Left lung (tissue), 10 donors: Measurements from ENCODE around the gene DPM2. TPM values are rescaled to one million over a fixed set of nuclear protein-coding genes. Genes with fewer than 3 reads are reported as not detected.

Source experiments
- ATAC-seq: fragments of 200-7000 bp; cut with Tn5 transposase; one replicate; pipeline ENCODE4 v1.9.1; 2020; ENCODE audit warnings: moderate library complexity
- DNase-seq, 4 donors: peaks; one replicate each; pipeline ENCODE4 v3.0.0-alpha.2; 2013 to 2020
- H3K27ac ChIP-seq, 2 donors: fragments of 200-600 bp; sonication (generic) in 1 of 2; one replicate each; pipeline versions ENCODE4 v1.5.0 to v1.8.0; 2020 to 2021
- H3K27me3 ChIP-seq, 2 donors: fragments of 200-600 bp; sonication (generic) in 1 of 2; one replicate each; pipeline versions ENCODE4 v1.5.0 to v1.8.0; 2020 to 2021
- H3K36me3 ChIP-seq, 2 donors: fragments of 200-600 bp; sonication (generic) in 1 of 2; one replicate each; pipeline versions ENCODE4 v1.5.0 to v1.8.0; 2020 to 2021
- H3K4me1 ChIP-seq, 2 donors: fragments of 200-600 bp; one replicate each; pipeline ENCODE4 v1.8.0; 2021
- H3K4me3 ChIP-seq, 2 donors: fragments of 200-600 bp; sonication (generic) in 1 of 2; one replicate each; pipeline versions ENCODE4 v1.5.0 to v1.8.0; 2020 to 2021; ENCODE audit warnings: mild to moderate bottlenecking in 1 of 2
- H3K9me3 ChIP-seq, 2 donors: fragments of 200-600 bp; sonication (generic) in 1 of 2; one replicate each; pipeline versions ENCODE4 v1.5.0 to v1.8.0; 2020 to 2021
- intact Hi-C, 2 donors: fragments of 100-400 bp; cut with DNase I; formaldehyde crosslinking; loops; one replicate each; pipeline versions ENCODE4 v1.11.2 to v1.14.2; 2022
- polyA plus RNA-seq, 6 donors: library from polyadenylated mRNA; unstranded; fragments of 120-200 nt; gene quantifications; one replicate each; pipeline ENCODE4 v1.2.1, GENCODE V29; 2013; ENCODE audit not compliant: insufficient read length in 6 of 6
- total RNA-seq, 2 donors: library from RNA; stranded (reverse); fragmentation: NEBNext Ultra II Directional; extraction: Animal tissue kit (Norgen Biotek cat#: 25700); gene quantifications; one replicate each; pipeline ENCODE4 v1.2.1, GENCODE V29; 2021
- TF ChIP-seq, protein P1 (sequence below), 2 donors: fragments of 200-600 bp; sonication (generic) in 1 of 2; IDR thresholded peaks; one replicate each; pipeline versions ENCODE4 v1.5.0 to v1.8.0; 2021; ENCODE audit warnings: antibody characterized with exemption in 2 of 2
- donor health status: DM: no; HTN: yes; CAD: no.
- donor health status: DM: no; HTN: no; CAD: no.

DPM2 gene
- total and polyA plus RNA-seq, 8 donors, result 32.1 to 47.6 (median 36.3) TPM

DNA sequence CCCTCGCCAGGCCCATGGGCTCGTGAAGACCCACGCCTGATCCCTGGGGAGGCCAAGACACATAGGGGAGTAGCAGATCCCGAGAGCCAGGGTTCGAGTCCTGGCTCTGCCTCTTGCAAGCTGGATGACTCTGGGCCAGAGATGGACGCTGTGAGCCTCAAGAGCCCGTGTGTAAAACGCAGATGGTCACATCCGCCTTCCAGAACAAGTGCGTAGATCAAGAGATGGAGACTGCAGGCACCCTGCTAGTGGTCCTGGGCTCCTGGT is 29.1 kb downstream of the DPM2 start:
- Histone ChIP-seq H3K27me3 (no peaks in the 10 kb centered on the region), H3K4me3 (no peak overlapping the region), H3K27ac (no peak overlapping the region), H3K9me3 (no peaks in the 10 kb centered on the region), H3K4me1 (peaks cover 45 to 62% of the 10 kb centered on the region in 2 donors), H3K36me3 (peaks cover 0 to 50% of the 10 kb centered on the region in 2 donors)
- intact Hi-C loops, result no loop called here
- DNase-seq (no peak), ATAC-seq (no peak)
- TF ChIP-seq, protein P1, sequence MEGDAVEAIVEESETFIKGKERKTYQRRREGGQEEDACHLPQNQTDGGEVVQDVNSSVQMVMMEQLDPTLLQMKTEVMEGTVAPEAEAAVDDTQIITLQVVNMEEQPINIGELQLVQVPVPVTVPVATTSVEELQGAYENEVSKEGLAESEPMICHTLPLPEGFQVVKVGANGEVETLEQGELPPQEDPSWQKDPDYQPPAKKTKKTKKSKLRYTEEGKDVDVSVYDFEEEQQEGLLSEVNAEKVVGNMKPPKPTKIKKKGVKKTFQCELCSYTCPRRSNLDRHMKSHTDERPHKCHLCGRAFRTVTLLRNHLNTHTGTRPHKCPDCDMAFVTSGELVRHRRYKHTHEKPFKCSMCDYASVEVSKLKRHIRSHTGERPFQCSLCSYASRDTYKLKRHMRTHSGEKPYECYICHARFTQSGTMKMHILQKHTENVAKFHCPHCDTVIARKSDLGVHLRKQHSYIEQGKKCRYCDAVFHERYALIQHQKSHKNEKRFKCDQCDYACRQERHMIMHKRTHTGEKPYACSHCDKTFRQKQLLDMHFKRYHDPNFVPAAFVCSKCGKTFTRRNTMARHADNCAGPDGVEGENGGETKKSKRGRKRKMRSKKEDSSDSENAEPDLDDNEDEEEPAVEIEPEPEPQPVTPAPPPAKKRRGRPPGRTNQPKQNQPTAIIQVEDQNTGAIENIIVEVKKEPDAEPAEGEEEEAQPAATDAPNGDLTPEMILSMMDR (IDR thresholded peaks at IDR 0.05), result no peak

DNA sequence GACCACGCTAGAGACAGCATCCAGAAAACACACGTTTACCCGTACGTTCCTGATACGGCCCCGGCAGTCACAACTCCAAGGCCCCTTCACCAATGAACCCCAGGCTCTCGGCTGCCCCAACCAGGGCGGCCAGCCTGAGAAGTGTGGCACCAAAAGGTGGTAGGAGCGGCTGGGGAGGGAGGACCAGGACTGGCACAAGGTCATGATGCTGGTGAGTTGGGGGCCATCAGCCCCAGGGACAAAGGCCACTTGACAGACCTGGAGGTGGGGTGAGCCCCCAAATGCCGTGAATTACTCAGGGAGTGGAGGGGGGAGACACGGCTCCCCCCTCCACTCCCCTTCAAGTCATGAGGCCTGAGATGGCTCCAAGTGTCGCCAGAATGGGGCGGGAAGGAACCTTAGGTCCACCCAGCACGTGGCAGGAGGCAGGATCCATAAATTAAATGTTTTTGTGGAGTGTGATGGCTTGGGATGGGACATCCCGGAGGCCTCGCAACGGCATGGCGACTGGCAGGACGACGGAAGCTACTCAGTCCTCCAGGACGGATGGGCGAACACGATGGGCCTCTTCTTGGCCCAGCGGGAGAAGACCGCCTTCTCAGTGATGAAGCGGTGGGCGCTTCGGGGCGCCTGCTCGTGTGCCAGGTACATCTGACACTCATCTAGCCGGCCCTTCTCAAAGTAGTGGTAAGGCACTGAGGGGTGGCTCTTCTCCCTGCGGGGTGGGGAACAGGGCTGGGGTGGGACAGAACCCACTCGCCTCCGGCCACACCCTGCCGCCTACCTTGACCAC is 29.6 kb downstream of the DPM2 start:
- no peaks in the 10 kb centered on the region for H3K27me3 ChIP-seq
- no peaks in the 10 kb centered on the region for H3K9me3 ChIP-seq
- intact Hi-C loops, result no loop called here
- no peak overlapping the region for H3K4me3 ChIP-seq
- H3K27ac ChIP-seq, result no peak overlapping the region
- no peak for ATAC-seq
- TF ChIP-seq, protein P1 (IDR thresholded peaks at IDR 0.05), result no peak
- no peak for DNase-seq
- peaks cover 50 to 68% of the 10 kb centered on the region in 2 donors for H3K4me1 ChIP-seq
- peaks cover 0 to 50% of the 10 kb centered on the region in 2 donors for H3K36me3 ChIP-seq

DNA sequence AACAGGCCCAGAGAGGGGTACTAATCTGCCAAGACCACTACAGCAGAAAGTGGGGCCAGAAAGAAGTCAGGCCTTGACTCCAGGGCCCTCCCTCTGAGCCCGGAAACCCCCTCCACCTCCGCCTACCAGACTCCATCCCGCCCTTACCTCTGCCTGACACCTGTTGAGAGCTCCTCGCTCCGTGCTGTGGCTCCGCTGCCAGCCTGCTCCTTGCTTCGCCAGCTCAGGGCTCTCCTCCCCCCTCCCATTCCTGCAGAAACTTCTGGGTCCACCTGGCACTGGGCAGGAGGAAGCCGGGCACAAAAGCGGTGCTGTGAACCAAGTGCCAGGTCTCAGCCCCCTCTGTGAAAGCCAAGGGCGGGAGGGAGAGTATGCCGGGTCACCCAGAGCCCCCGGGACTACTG is 31.9 kb downstream of the DPM2 start:
- no peak overlapping the region for H3K4me3 ChIP-seq
- H3K4me1 ChIP-seq, result peaks cover 48 to 74% of the 10 kb centered on the region in 2 donors
- H3K9me3 ChIP-seq, result no peaks in the 10 kb centered on the region
- intact Hi-C loops, result no loop called here
- peak overlapping the region; percentile 75 to 92 for H3K27ac ChIP-seq
- TF ChIP-seq, protein P1 (IDR thresholded peaks at IDR 0.05), result no peak
- peaks cover 0 to 30% of the 10 kb centered on the region in 2 donors for H3K36me3 ChIP-seq
- ATAC-seq, result peak; percentile 63
- H3K27me3 ChIP-seq, result no peaks in the 10 kb centered on the region
- peak in 1 of 4 donors; percentile 76 for DNase-seq

DNA sequence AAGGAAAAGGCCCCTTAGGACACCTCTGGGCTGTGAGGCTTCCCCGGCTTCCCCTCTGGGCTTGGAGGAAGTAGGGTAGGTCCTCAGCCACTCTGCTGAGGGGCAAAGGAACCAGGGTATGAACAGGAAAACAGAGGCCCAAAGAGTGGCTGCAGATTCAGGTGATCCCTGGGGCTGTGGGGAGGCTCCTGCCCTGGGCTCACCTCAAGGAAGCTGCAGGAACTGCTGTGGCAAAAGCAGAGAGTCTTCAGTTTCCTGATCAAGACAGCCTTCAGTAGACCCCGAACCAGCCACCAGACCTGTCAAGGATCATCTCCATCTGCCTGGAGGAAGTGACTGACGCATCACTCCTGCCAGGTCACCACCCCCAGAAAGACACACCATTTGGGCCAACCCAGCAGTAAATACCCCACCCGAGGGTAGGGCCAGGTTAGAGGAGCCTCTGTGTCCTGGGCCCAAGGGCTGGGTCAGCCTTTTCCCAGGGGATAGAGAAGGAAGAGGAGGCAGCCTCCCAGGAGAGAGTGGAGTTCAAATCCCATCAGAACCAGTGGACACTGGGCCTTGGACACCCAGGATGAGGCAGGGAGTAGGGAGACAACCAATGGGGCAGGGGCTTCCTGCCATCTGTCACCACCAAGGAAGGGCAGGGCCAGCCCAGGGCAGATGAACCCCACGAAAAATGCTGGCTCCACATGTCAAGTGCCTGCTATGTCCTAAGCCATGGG is 32.5 kb downstream of the DPM2 start:
- Histone ChIP-seq H3K4me3 (peak overlapping the region in 1 of 2 donors; percentile 14), H3K9me3 (no peaks in the 10 kb centered on the region), H3K4me1 (peaks cover 48 to 68% of the 10 kb centered on the region in 2 donors), H3K27ac (peak overlapping the region; percentile 75 to 92), H3K36me3 (peaks cover 0 to 24% of the 10 kb centered on the region in 2 donors), H3K27me3 (no peaks in the 10 kb centered on the region)
- TF ChIP-seq, protein P1 (IDR thresholded peaks at IDR 0.05), result no peak
- intact Hi-C loops, result no loop called here
- ATAC-seq, result peak; percentile 2
- no peak for DNase-seq

DNA sequence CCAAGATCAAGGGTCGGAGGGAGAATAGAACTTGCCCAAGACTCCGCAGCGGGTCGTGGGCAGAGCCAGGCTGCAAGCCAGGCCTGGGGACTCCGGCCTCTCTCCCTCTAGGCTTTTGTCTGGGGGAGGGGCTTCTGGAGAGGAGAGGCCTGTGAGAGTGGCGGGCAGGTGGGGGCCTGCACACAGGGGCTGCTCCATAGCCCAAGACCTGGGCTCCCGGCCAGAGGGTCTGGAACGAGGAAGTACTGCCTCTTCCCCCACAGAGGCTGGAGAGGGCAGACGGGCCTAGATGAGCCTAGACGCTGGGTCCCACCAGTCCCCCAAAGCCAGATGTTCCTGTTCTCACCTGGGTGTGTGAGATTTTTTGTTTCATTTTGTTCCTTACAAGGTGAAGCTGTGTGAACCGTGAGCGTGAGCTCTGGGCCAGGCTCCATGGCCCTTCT is 33.1 kb downstream of the DPM2 start:
- no peaks in the 10 kb centered on the region for H3K27me3 ChIP-seq
- H3K4me3 ChIP-seq, result peak overlapping the region in 1 of 2 donors; percentile 14
- H3K27ac ChIP-seq, result peak overlapping the region; percentile 75 to 92
- no peaks in the 10 kb centered on the region for H3K9me3 ChIP-seq
- peak; percentile 57 for ATAC-seq
- peak in 2 of 4 donors; percentile 86 to 90 for DNase-seq
- peaks cover 53 to 73% of the 10 kb centered on the region in 2 donors for H3K4me1 ChIP-seq
- intact Hi-C loops, result no loop called here
- TF ChIP-seq, protein P1 (IDR thresholded peaks at IDR 0.05), result no peak
- peaks cover 0 to 18% of the 10 kb centered on the region in 2 donors for H3K36me3 ChIP-seq
